IgD-negative memory B cell (primary cell): ENCODE data around the gene LOXL3. TPM values are rescaled to one million over a fixed set of nuclear protein-coding genes. Genes with fewer than 3 reads are reported as not detected.

Experiments
- H3K27ac Mint-ChIP-seq, 3 donors: one replicate each; pipeline ENCODE4 v1.8.0; 2020 to 2022; ENCODE audit warnings: mild to moderate bottlenecking in 3 of 3, mixed read lengths in 3 of 3, moderate library complexity in 1 of 3
- H3K27me3 Mint-ChIP-seq: one replicate; pipeline ENCODE4 v1.8.0; 2021; ENCODE audit warnings: mixed read lengths
- H3K36me3 Mint-ChIP-seq: one replicate; pipeline ENCODE4 v1.8.0; 2020; ENCODE audit warnings: mild to moderate bottlenecking, mixed read lengths
- H3K4me1 Mint-ChIP-seq, 3 donors: one replicate each; pipeline ENCODE4 v1.8.0; 2020 to 2022; ENCODE audit warnings: mixed read lengths in 3 of 3, mild to moderate bottlenecking in 1 of 3
- H3K4me3 Mint-ChIP-seq, 4 donors: one replicate each; pipeline ENCODE4 v1.8.0; 2020 to 2022; ENCODE audit warnings: mild to moderate bottlenecking in 4 of 4, mixed read lengths in 4 of 4, moderate library complexity in 3 of 4
- H3K9me3 Mint-ChIP-seq, 3 donors: one replicate each; pipeline ENCODE4 v1.8.0; 2020 to 2021; ENCODE audit warnings: mixed read lengths in 3 of 3, mild to moderate bottlenecking in 1 of 3
- polyA plus RNA-seq: library from polyadenylated mRNA; unstranded; fragments of 300-500 nt; fragmentation: Illumina TruSeq; gene quantifications from one replicate; pipeline ENCODE4 v1.2.3, GENCODE V29; 2021

The LOXL3 gene
- polyA plus RNA-seq, 1 donor from 2014 or later, result 0.74 TPM

DNA sequence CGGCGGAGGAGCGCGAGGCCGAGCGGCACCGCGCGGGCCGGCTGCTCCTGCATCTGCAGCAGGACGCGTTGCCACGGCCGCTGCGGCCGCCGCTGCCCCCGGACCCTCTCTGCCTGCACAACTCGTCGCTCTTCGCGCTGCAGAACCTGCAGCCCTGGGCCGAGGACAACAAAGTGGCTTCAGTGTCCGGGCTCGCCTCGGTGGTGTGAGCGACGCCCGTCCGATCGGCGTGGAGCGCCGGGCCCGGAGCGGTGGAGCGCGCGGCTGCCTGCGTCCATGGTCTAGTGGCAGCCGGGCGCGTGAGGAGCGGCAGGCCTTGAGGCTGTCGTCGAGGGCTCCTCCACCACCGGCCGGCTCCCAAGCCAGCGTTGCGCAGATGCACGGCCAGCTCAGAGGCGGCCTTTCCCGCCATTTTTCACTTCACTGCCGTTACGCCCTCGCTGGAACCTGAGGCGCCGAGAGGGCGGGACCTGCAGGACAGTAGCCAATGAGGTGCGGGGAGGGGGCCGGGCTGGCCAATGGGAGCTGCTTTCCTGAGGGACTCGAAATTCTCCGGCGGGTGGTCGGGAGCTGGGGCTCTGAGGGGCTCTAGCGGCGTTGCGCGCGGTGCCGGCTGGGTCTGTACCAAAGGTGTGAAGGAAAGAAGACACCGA, 37.6 kb downstream of the LOXL3 start:
- Mint-ChIP-seq H3K27me3 (peaks cover 57% of the 10 kb centered on the region), H3K27ac (peak overlapping the region in 2 of 3 donors; percentile 63 to 94), H3K9me3 (no peaks in the 10 kb centered on the region), H3K36me3 (peaks cover 6% of the 10 kb centered on the region), H3K4me1 (peaks cover 10 to 12% (median 11%) of the 10 kb centered on the region in 3 donors), H3K4me3 (peak overlapping the region; percentile 72 to 91 (median 81))

DNA sequence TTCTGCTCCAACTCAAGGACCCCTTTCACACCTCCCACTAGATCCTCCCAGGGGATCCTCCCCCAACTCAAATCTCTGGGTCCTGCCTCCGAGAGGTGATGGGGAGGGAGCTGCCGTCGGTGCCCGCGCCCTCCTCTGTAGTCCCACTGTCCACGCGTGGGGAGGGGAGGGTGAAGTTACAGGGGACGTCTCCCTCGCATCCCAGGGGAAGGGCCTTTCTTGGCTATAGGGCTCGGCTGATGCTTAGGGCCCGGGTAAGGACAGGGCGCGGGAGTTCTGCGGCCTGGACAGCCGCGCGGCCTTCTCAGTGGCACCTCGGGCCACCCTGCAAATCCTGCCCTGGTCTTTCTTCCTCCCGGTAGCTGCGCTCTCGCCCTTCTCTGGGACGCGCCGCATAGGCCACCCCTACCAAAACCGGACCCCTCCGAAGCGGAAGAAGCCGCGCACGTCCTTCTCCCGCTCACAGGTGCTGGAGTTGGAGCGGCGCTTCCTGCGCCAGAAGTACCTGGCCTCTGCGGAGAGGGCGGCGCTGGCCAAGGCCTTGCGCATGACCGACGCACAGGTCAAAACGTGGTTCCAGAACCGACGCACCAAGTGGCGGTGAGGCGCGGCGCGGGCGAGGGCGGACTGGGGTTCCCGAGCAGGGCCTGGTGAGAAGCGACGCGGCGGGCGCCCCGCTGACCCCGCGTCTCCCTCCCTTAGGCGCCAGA, 38.3 kb downstream of the LOXL3 start:
- Mint-ChIP-seq H3K27ac (no peak overlapping the region), H3K27me3 (peaks cover 57% of the 10 kb centered on the region), H3K4me1 (peaks cover 10 to 12% (median 12%) of the 10 kb centered on the region in 3 donors), H3K9me3 (no peaks in the 10 kb centered on the region), H3K36me3 (peaks cover 6% of the 10 kb centered on the region), H3K4me3 (peak overlapping the region; percentile 68 to 85 (median 78))

DNA sequence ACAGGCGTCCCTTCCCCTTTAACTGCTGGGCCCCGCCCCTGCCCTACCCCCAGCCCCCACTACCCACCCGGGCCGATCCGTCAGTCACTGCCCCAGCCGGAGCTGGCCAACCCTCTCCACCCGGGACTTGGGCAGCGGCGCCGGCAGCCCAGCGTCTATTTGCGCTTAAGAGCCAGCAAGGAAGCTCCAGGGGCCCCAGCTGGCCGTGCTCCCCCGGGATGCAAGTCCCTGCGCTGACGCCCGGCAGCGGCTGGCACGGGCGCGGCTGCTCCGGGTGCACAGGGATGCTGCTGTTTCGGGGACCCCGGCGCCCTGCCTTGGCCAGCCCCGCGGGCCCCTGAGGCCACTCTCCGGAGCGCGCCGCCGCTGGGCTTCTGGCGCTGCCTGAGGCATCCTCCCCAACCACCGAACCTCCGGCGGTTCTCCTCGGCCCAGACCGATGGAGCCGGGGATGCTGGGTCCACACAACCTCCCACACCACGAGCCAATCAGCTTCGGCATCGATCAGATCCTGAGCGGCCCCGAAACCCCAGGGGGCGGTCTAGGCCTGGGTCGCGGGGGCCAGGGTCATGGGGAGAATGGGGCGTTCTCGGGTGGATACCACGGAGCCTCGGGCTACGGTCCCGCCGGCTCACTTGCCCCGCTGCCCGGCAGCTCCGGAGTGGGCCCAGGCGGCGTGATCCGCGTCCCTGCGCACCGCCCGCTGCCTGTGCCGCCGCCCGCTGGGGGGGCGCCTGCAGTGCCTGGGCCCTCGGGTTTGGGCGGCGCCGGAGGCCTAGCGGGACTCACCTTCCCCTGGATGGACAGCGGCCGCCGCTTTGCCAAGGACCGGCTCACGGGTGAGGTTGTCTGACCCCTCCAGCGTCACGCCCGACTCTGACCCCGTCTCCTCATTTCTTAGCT, 39.1 kb downstream of the LOXL3 start, which contains the start of gene TLX2:
TLX2 (plus strand) TSS at position 83 of the 903 bp plus-strand sequence; CDS start at position 440, 357 bp downstream.
- Mint-ChIP-seq H3K27me3 (peaks cover 54% of the 10 kb centered on the region), H3K4me3 (peak within 1 kb of the TSS; percentile 63 to 83 (median 74)), H3K4me1 (peaks cover 10 to 12% (median 12%) of the 10 kb centered on the region in 3 donors), H3K9me3 (no peaks in the 10 kb centered on the region), H3K27ac (peak within 1 kb of the TSS in 1 of 3 donors; percentile 20), H3K36me3 (peaks cover 4% of the 10 kb centered on the region)

DNA sequence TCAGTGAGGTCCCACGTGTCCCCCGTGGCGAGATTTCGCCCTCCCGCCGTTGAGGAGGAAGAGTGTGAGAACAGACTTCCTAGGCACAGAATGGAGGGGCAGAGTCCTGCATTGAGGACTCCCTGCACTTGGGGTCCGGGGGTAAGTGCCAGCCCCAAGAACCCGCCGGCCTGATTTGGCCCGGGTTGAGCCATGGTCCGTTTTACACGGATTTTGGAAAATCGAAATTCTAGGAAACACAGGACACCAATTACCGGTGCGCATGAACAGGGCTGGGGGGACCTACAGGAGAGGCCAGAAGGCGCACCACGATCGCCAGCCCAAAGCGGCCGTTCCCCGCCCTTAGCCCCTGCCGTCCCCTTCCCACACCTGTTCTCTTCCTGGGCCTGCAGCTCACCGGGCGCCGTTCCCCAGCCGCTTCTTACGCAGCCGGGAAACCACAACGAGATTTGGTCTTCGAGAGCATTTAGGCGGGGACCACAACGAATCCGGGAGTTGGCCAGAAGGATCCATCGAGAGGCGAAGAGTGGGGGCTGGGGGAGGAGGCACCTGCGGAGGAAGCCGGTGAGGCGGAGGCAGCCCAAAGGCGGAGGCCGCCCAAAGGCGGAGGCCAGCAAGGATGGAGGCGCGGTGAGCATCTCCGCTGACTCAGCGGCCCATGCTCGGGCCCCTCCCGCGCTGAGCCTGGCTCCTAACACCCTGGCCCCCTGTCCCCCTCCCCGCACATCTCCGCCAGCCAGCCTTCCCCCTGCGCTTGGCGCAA, 40.0 kb downstream of the LOXL3 start:
- Mint-ChIP-seq H3K27me3 (peaks cover 52% of the 10 kb centered on the region), H3K27ac (peak overlapping the region in 1 of 3 donors; percentile 20), H3K4me1 (peaks cover 11 to 12% (median 12%) of the 10 kb centered on the region in 3 donors), H3K4me3 (peak overlapping the region in 3 of 4 donors; percentile 13 to 79 (median 67)), H3K9me3 (no peaks in the 10 kb centered on the region), H3K36me3 (peaks cover 4% of the 10 kb centered on the region)

DNA sequence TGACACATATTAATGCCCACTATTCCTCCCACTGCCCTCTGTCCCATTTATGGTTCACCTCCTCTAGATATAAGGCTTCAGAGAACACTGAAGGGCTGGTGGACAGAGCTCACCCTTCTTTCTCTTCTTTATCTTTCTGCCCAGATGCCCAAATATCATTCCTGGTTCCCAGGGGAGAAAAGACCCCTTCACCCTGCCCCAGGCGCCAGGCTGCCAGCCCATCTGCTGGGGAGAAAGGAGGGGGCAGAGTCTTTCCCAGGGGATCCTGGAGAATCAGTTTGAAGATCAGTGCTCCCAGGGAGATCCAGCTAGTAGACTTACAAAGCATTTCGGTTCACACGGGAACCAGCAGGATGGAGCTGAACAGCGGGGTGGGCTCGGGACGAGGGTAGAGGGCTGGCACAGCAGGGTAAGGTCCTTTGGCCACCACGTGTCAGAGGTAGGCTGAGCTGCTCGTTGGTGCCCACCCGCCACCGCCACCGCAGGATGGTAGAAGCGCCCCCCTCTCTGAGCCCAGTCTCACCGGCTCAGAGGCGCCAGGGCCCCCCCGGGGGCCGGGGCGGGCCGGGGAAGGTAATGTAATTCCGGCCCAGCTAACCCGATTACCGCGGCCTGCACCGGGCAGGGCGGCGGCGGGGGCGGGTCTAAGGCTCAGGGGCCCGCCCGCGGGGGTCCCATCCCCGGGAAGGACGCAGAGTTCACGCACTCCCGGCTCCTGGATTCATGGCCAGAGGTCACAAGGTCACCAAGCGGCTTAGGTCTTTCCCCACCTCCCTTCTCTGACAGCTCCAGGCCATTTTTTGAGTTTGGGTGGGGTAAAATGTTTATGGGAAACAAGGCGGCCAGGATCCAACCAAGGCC, 40.8 kb downstream of the LOXL3 start:
- H3K27me3 Mint-ChIP-seq, result peaks cover 45% of the 10 kb centered on the region
- H3K36me3 Mint-ChIP-seq, result peaks cover 4% of the 10 kb centered on the region
- peaks cover 17 to 20% (median 19%) of the 10 kb centered on the region in 3 donors for H3K4me1 Mint-ChIP-seq
- peak overlapping the region in 1 of 3 donors; percentile 66 for H3K27ac Mint-ChIP-seq
- peak overlapping the region in 3 of 4 donors; percentile 23 to 79 (median 60) for H3K4me3 Mint-ChIP-seq
- H3K9me3 Mint-ChIP-seq, result no peaks in the 10 kb centered on the region

DNA sequence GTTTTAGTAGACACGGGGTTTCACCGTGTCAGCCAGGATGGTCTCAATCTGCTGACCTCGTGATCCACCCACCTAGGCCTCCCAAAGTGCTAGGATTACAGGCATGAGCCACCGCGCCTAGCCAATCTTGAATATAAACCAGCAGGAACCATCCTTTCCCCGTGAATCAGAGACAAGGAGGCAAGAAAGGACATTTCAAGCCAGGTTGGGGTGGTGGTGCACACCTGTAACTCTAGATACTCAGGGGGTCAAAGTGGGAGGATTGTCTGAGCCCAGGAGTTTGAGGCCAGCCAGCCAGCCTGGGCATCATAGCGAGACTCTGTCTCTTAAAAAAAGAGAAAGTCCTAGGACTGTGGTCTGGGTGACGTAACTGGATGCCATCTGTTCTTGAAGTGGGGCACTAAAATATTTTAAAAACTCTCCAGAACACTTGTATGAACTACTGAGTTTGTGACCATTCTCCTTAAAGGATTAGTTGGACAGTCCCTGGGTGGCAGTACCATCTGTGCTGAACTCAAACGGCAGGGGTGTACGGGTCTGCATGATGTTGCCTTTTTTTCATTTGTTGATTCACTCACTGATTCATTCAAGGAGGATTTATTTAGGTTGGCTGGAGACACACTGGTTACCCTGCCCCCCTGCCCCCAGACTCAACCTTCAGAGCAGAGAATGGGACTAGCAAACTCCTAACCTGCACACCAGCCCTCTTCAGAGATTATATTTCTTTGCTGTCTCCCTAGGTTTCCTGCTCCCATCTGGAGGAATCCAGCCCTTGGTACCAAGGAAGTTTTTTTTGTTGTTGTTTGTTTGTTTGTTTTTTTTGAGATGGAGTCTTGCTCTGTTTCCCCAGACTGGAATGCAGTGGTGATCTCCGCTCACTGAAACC, 42.4 kb downstream of the LOXL3 start:
- Mint-ChIP-seq H3K27ac (peak overlapping the region in 1 of 3 donors; percentile 66), H3K4me1 (peaks cover 19 to 27% (median 24%) of the 10 kb centered on the region in 3 donors), H3K9me3 (peaks cover 0 to 3% (median 0%) of the 10 kb centered on the region in 3 donors), H3K36me3 (peaks cover 5% of the 10 kb centered on the region), H3K27me3 (peaks cover 34% of the 10 kb centered on the region), H3K4me3 (peak overlapping the region in 1 of 4 donors; percentile 60)

DNA sequence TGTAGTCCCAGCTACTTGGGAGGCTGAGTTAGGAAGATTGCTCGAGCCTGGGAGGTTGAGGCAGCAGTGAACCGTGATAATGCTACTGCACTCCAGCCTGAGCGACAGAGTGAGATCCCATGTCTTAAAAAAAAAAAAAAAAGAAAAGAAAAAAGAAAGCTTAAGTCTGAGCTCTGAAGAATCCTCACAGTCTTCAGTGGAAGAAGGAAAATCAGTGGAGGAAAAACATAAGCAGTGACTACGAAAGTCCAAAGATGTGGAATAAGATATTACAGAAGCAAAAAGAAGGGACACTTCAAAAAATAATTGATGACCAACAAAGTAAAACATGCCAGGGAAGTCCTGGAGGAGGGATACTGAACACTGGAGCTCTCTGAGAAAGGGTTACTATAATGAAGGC, 43.5 kb downstream of the LOXL3 start:
- Mint-ChIP-seq H3K4me1 (peaks cover 18 to 22% (median 21%) of the 10 kb centered on the region in 3 donors), H3K4me3 (peak overlapping the region in 1 of 4 donors; percentile 43), H3K27me3 (peaks cover 27% of the 10 kb centered on the region), H3K9me3 (peaks cover 0 to 3% (median 0%) of the 10 kb centered on the region in 3 donors), H3K27ac (peak overlapping the region in 2 of 3 donors; percentile 8 to 20), H3K36me3 (peaks cover 7% of the 10 kb centered on the region)

DNA sequence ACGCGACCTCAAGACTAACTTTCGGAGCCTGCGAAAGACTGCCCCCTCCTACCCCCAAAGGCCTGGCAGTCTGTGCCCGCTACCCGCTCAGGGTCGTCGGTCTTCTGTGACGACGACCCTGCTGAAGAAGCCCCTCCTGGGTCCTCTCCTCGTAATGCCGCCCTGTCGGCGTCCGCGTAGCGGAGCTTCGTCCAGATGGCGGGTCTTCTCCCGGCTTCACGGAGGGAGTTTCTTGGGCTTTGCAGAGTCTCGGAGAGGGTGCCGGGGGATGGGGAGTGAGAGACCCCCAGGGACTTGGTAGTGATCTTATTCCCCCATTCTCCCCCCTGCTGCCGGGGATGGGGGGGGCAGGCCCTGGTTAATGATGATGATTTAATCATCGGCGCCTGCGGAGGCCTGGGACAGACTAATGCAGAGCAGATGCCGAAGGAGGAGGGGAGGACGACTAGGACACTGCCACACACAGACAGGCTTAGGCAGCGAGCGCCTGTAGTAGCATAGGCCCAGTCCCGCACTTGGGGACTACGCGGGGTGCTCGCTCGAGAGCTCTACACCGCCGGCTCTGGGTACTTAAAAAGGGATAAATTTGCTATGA, 45.7 kb downstream of the LOXL3 start:
- Mint-ChIP-seq H3K4me1 (peaks cover 22 to 32% (median 25%) of the 10 kb centered on the region in 3 donors), H3K36me3 (peaks cover 16% of the 10 kb centered on the region), H3K4me3 (peak overlapping the region; percentile 96 to 100 (median 100)), H3K27ac (peak overlapping the region; percentile 98 to 100 (median 100)), H3K27me3 (peaks cover 31% of the 10 kb centered on the region), H3K9me3 (peaks cover 0 to 3% (median 0%) of the 10 kb centered on the region in 3 donors)

DNA sequence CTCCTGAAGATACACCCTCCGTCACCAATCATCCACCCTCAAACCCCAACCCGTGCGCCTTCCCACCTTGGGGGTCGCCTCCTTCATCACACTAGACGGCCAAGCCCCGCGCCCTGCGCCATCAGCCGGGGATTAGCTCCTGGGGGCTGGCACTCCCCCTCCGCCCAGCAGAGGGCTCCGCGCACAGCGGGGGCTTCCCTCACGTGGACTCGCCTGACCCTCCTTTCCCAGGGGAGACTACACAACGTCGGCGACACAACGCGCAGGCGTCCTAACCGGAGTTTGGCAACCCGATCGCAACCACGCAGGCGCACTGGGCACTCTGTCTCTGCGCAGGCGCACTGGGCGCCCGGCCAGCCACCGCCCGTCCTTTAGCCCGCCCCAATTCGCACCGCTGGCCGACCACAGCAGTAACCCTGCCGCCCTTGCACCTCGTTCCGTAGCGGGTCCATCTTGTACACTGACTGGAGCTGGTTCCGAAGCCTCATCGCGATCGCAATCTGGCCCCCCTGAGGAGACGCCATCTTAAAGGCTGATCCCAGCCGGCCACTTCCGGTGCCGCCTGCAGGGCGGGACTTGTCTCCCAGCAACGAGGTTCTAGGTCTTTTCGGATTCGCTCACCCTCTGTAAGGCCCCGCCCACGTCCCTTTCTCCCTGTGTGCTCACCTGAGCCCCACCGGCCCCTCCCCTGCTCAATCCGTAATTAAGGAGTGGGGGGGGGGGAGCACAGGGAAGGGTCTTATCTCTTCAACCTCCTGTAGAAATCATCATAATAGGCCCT, 46.4 kb downstream of the LOXL3 start, which contains the start of gene PCGF1:
PCGF1 (minus strand) TSS at position 551 of the 781 bp plus-strand sequence; CDS start at position 524, 27 bp downstream.
- H3K27ac Mint-ChIP-seq, result peak within 1 kb of the TSS; percentile 98 to 100 (median 100)
- H3K4me3 Mint-ChIP-seq, result peak within 1 kb of the TSS; percentile 96 to 100 (median 100)
- peaks cover 0 to 3% (median 0%) of the 10 kb centered on the region in 3 donors for H3K9me3 Mint-ChIP-seq
- H3K27me3 Mint-ChIP-seq, result peaks cover 31% of the 10 kb centered on the region
- H3K4me1 Mint-ChIP-seq, result peaks cover 22 to 32% (median 26%) of the 10 kb centered on the region in 3 donors
- H3K36me3 Mint-ChIP-seq, result peaks cover 14% of the 10 kb centered on the region

DNA sequence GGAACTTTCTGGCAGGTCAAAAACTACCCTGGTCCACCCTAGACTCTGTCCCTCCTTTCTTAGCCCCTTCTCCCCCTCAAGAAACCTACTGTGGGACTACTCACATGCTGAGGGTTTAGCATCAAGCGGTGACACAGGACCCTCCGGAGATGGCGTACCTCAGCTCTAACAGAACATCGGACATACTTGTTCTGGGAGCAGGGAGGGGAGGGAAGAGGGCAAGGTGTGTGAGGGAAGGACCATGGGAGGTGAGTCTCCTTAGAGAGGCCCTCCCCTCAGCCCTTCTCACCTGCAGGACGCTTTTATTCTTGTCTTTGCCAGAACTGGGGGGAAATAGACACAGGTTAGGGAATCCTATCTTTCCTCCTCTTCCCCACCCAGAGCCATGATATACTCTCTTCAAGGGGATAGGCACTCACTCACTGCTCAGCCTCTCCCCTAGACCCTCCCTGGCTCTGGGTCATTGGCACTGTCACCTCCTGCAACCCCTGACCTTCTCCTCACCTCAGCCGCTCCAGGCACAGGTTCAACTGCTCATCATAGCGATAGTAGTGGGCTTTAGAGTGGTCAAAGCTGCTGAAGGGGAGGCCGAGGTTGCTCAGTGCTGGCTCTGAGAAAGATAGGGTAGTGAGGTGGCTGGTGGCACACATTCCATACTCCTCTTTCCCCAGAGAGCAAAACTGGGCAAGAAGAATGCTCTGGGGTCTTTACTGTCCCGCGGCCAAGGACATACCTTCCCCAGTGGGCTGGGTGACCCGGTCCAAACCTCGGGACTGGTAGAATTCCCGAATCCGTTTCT, 48.1 kb downstream of the LOXL3 start:
- Mint-ChIP-seq H3K27me3 (peaks cover 33% of the 10 kb centered on the region), H3K27ac (peak overlapping the region in 2 of 3 donors; percentile 56 to 100), H3K4me3 (peak overlapping the region; percentile 44 to 100 (median 92)), H3K9me3 (peaks cover 0 to 3% (median 0%) of the 10 kb centered on the region in 3 donors), H3K4me1 (peaks cover 25 to 32% (median 29%) of the 10 kb centered on the region in 3 donors), H3K36me3 (peaks cover 14% of the 10 kb centered on the region)
